Fibroblast of skin of right biceps (primary cell): ENCODE data around the gene TGM1.

Experiments
- DNase-seq: peaks from one replicate; pipeline ENCODE4 v3.0.0-alpha.2; 2013

Gene TGM1

GRCh38 chr14:24262821-24263733, at the start of gene TGM1:
Gene TGM1, minus strand, starts transcription at chr14:24263177. Its CDS starts 825 bp downstream, at chr14:24262352.
- no peak for DNase-seq

GRCh38 chr14:24311837-24312615, 49.0 kb upstream of the TGM1 start:
- DNase-seq, result no peak

- peak; percentile 73 for DNase-seq
Observed at GRCh38 chr14:24310646-24311604, 47.9 kb upstream of the TGM1 start, which contains the start of gene LTB4R. Gene LTB4R, plus strand, starts transcription at chr14:24311502. Its CDS starts 4,150 bp downstream, at chr14:24315652.

GRCh38 chr14:24310265-24310645, 47.3 kb upstream of the TGM1 start:
- DNase-seq, result no peak

GRCh38 chr14:24309538-24310264, 46.7 kb upstream of the TGM1 start, which contains the start of gene LTB4R2:
Gene LTB4R2, plus strand, starts transcription at chr14:24310140. Its CDS starts 525 bp downstream, at chr14:24310665.
- no peak for DNase-seq

- DNase-seq, result no peak
Observed at GRCh38 chr14:24308342-24309124, 45.6 kb upstream of the TGM1 start.

- peak; percentile 53 for DNase-seq
Observed at GRCh38 chr14:24307575-24308341, 44.8 kb upstream of the TGM1 start, which contains the start of gene CIDEB. Gene CIDEB, minus strand, starts transcription at chr14:24307977. Its CDS starts 119 bp downstream, at chr14:24307858.

- DNase-seq, result no peak
Observed at GRCh38 chr14:24307156-24307574, 44.2 kb upstream of the TGM1 start.

GRCh38 chr14:24304019-24304387, 41.0 kb upstream of the TGM1 start:
- DNase-seq, result no peak

- DNase-seq, result no peak
Observed at GRCh38 chr14:24300326-24300980, 37.5 kb upstream of the TGM1 start.

- peak; percentile 88 for DNase-seq
Observed at GRCh38 chr14:24299255-24300191, 36.5 kb upstream of the TGM1 start, which contains the start of the genes DHRS1 and NOP9. Gene DHRS1, minus strand, starts transcription at chr14:24299780. Its CDS starts 674 bp downstream, at chr14:24299106. Gene NOP9, plus strand, starts transcription at chr14:24299850. Its CDS starts 105 bp downstream, at chr14:24299955.

- DNase-seq, result peak; percentile 55
Observed at GRCh38 chr14:24298892-24299254, 35.9 kb upstream of the TGM1 start.

GRCh38 chr14:24297190-24297964, 34.4 kb upstream of the TGM1 start:
- DNase-seq, result peak; percentile 27

- DNase-seq, result peak; percentile 94
Observed at GRCh38 chr14:24296341-24297157, 33.6 kb upstream of the TGM1 start.

- no peak for DNase-seq
Observed at GRCh38 chr14:24293525-24293924, 30.5 kb upstream of the TGM1 start.

- no peak for DNase-seq
Observed at GRCh38 chr14:24292118-24292807, 29.3 kb upstream of the TGM1 start.
